ENCODE results near the gene ERVH48-1. TPM values are rescaled to one million over a fixed set of nuclear protein-coding genes. Genes with fewer than 3 reads are reported as not detected.

Gene ERVH48-1
- not detected for total RNA-seq

- H3K36me3 ChIP-seq: no peaks in the 10 kb centered on the region
- peaks cover 10% of the 10 kb centered on the region for H3K4me1 ChIP-seq
- DNase-seq (ENCODE audit: low spot score in 2 of 2): no peak
- H3K27me3 ChIP-seq: no peaks in the 10 kb centered on the region
- TF ChIP-seq POLR2AphosphoS5 (IDR thresholded peaks at IDR 0.05): no peak
- TF ChIP-seq EP300 (IDR thresholded peaks at IDR 0.05): no peak
- TF ChIP-seq CTCF (IDR thresholded peaks at IDR 0.05): no peak
- TF ChIP-seq POLR2A (IDR thresholded peaks at IDR 0.05): no peak
- WGBS: 91% methylated on average over 26 of the region's 29 CpGs
- no peak within 1 kb of the TSS for H3K27ac ChIP-seq
- no peaks in the 10 kb centered on the region for H3K9me3 ChIP-seq
- no peak within 1 kb of the TSS for H3K4me3 ChIP-seq
These were observed at the start of gene ERVH48-1 for GRCh38 chr21:42925114-42925926. TSS of gene ERVH48-1 (minus strand) at chr21:42925630. CDS start at chr21:42919006, 6,624 bp downstream.

GRCh38 chr21:42973991-42974831 lies 48.8 kb upstream of the ERVH48-1 start, which contains the start of gene PKNOX1:
TSS of gene PKNOX1 (plus strand) at chr21:42974562. CDS start at chr21:43004382, 29,820 bp downstream.
- Histone ChIP-seq H3K4me3 (peak within 1 kb of the TSS; percentile 88), H3K36me3 (no peaks in the 10 kb centered on the region)
- WGBS: 0% methylated on average over 7 of the region's 106 CpGs

GRCh38 chr21:42973309-42973990 lies 48.0 kb upstream of the ERVH48-1 start:
- DNase-seq (ENCODE audit: low spot score in 2 of 2): no peak
- Histone ChIP-seq H3K4me3 (peak overlapping the region; percentile 88), H3K9me3 (no peaks in the 10 kb centered on the region), H3K27ac (peak overlapping the region; percentile 87), H3K36me3 (no peaks in the 10 kb centered on the region), H3K4me1 (peaks cover 36% of the 10 kb centered on the region), H3K27me3 (no peaks in the 10 kb centered on the region)
- 91% methylated on average over 8 of the region's 19 CpGs for WGBS
- no peak for TF ChIP-seq POLR2A (IDR thresholded peaks at IDR 0.05)
- TF ChIP-seq POLR2AphosphoS5 (IDR thresholded peaks at IDR 0.05): no peak
- no peak for TF ChIP-seq CTCF (IDR thresholded peaks at IDR 0.05)
- no peak for TF ChIP-seq EP300 (IDR thresholded peaks at IDR 0.05)

More at GRCh38 chr21:42973991-42974831, 48.8 kb upstream of the ERVH48-1 start, which contains the start of gene PKNOX1:
- H3K9me3 ChIP-seq: no peaks in the 10 kb centered on the region
- peak; percentile 99 for DNase-seq (ENCODE audit: low spot score in 2 of 2)
- peak within 1 kb of the TSS; percentile 100 for H3K27ac ChIP-seq
- H3K4me1 ChIP-seq: peaks cover 36% of the 10 kb centered on the region
- no peaks in the 10 kb centered on the region for H3K27me3 ChIP-seq
- TF ChIP-seq POLR2AphosphoS5 (IDR thresholded peaks at IDR 0.05): peak in 2 of 3 donors; percentile 92 to 94
- TF ChIP-seq POLR2A (IDR thresholded peaks at IDR 0.05): peak in 1 of 2 donors; percentile 73
- TF ChIP-seq EP300 (IDR thresholded peaks at IDR 0.05): no peak

- H3K4me1 ChIP-seq: peaks cover 36% of the 10 kb centered on the region
- H3K9me3 ChIP-seq: no peaks in the 10 kb centered on the region
- no peak overlapping the region for H3K27ac ChIP-seq
- H3K36me3 ChIP-seq: no peaks in the 10 kb centered on the region
- no peaks in the 10 kb centered on the region for H3K27me3 ChIP-seq
- no peak overlapping the region for H3K4me3 ChIP-seq
- 60% methylated on average over 3 of the region's 3 CpGs for WGBS
- DNase-seq (ENCODE audit: low spot score in 2 of 2): no peak
- TF ChIP-seq POLR2A (IDR thresholded peaks at IDR 0.05) (no peak), CTCF (IDR thresholded peaks at IDR 0.05) (no peak), EP300 (IDR thresholded peaks at IDR 0.05) (no peak), POLR2AphosphoS5 (IDR thresholded peaks at IDR 0.05) (no peak)
These were observed 46.5 kb upstream of the ERVH48-1 start for GRCh38 chr21:42971897-42972275.

GRCh38 chr21:42970946-42971653 lies 45.7 kb upstream of the ERVH48-1 start:
- no peak overlapping the region for H3K27ac ChIP-seq
- no peaks in the 10 kb centered on the region for H3K36me3 ChIP-seq
- H3K4me3 ChIP-seq: no peak overlapping the region
- H3K9me3 ChIP-seq: no peaks in the 10 kb centered on the region
- 83% methylated on average over 7 of the region's 7 CpGs for WGBS
- H3K4me1 ChIP-seq: peaks cover 28% of the 10 kb centered on the region
- DNase-seq (ENCODE audit: low spot score in 2 of 2): no peak
- TF ChIP-seq CTCF (IDR thresholded peaks at IDR 0.05): no peak
- no peak for TF ChIP-seq POLR2A (IDR thresholded peaks at IDR 0.05)
- TF ChIP-seq POLR2AphosphoS5 (IDR thresholded peaks at IDR 0.05): no peak
- TF ChIP-seq EP300 (IDR thresholded peaks at IDR 0.05): no peak
- no peaks in the 10 kb centered on the region for H3K27me3 ChIP-seq

Data from suprapubic skin (tissue), 4 donors.